Kasumi-1 (cell line): ENCODE data around the gene ZNRF4.
"Not testable (repeated sequence)": the region's sequence is repeated elsewhere in the genome, so short reads cannot be mapped to it uniquely, and the experiment has no call there.

Experiments
- DNase-seq, 2 experiments: peaks; one replicate each; lab custom pipeline; 2025; lab: John Stamatoyannopoulos, UW

Gene ZNRF4, protein sequence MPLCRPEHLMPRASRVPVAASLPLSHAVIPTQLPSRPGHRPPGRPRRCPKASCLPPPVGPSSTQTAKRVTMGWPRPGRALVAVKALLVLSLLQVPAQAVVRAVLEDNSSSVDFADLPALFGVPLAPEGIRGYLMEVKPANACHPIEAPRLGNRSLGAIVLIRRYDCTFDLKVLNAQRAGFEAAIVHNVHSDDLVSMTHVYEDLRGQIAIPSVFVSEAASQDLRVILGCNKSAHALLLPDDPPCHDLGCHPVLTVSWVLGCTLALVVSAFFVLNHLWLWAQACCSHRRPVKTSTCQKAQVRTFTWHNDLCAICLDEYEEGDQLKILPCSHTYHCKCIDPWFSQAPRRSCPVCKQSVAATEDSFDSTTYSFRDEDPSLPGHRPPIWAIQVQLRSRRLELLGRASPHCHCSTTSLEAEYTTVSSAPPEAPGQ

DNA sequence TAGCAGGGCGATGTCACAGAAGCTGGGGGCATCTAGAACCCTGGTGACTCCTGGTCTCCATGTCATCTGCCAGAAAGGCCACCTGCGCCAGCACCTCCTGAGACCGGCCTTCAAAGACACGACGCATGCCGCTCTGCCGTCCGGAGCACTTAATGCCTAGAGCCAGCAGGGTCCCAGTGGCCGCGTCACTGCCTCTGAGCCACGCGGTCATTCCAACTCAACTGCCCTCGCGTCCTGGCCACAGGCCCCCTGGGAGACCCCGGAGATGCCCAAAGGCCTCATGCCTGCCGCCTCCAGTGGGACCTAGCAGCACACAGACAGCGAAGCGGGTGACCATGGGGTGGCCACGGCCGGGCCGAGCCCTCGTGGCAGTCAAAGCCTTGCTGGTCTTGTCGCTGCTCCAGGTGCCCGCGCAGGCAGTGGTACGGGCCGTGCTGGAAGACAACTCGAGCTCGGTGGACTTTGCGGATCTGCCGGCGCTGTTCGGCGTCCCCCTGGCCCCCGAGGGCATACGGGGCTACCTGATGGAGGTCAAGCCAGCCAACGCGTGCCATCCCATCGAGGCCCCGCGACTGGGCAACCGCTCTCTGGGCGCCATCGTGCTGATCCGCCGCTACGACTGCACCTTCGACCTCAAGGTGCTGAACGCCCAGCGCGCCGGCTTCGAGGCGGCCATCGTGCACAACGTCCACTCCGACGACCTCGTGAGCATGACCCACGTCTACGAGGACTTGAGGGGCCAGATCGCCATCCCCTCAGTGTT, at the start of gene ZNRF4:
TSS of gene ZNRF4 (plus strand) at position 51 of the 763 bp plus-strand sequence. CDS start at position 126, 75 bp downstream.
- no peak for DNase-seq

DNA sequence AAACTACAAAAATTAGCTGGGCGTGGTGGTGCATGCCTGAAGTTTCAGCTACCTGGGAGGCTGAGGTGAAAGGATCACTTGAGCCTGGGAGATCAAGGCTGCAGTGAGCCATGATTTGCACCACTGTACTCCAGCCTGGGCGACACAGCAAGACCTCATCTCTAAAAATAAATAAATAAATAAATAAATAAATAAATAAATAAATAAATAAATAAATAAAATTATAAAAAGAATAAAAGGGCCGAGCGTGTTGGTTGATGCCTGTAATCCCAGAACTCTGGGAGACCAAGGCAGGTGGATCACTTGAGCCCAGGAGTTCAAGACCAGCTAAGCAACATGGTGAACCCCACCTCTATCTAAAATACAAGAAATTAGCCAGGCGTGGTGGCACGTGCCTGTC, 49.0 kb upstream of the ZNRF4 start:
- not testable (repeated sequence) for DNase-seq

DNA sequence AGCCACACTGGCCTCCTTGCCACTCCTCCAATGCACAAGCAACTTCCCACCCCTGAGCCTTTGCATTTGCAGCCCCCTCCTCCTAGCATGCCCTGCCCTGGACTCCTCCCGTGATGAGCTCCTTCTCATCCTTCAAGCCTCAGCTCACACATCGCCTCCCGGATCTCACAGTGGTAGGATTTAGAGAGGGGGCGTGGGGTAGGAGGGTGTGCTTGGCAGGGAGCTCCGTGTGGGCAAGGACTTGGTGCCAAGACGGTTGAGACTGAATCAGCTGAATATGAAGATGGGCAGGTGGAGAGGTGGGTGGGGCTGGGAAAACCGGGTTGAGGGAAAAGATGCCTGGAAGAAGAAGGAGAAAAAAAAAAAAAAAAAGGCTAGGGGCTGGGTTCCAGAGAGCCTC, 48.4 kb upstream of the ZNRF4 start:
- DNase-seq, result no peak

DNA sequence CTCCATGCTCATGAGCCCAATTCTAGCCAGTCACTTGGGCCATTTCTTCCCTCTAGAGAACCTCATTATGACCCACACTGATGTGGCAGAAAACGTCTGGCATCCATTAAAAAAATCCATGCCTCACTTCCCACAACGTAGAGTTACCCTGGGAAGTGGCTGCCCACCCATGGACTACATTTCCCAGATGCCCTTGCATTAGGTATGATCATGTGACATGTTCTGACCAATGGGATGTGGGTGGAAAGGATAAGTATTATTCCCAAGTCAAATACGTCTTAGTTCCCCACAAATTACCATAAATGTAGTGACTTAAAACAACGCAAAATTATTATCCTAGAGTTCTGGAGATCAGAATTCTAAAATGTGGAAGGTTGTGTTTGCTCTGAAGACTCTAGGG, 47.9 kb upstream of the ZNRF4 start:
- DNase-seq, result no peak

DNA sequence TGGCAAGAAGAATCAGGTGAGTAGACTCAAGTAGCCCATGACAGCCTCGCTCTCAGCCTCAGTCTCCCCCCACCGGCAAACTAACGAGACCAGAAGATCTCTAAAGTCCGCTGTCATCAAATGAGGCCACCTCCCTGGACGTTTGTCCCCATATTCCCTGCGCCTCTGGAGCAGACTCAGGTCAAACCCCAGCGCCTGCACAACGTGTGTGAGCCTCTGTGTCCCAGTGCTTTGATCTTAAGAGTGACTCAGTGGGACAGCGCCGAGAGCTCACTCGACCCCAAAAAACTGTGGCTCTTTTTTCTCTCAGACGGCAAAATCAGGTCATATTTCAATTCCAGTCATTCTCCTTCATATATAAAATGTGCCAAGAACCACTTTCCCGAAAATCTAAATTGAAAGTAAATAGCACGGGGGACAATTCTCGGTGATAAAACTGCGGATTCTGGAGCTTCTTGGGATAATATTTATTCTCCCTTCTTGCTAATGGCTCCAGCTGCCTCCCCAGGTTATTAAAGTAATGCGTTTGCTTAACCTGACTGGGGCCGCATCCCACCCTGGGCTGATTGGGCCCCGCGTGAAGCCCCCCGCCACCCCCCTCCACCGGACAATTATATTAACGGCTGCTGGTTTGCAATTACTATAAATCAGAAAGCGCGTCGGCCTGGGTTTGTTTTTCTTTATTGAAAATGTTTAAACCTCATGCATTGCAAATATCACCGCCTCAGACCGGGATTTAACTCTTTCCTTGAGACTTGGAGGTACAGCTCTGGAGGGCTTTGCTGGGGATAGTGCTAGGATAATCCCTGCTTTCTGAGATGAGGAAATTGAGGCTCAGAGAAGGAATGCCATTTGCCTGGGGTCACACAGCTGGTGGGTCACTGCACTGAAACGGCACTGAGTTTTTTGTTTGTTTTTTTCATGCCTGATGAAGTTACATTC, 37.5 kb upstream of the ZNRF4 start:
- DNase-seq, result no peak

DNA sequence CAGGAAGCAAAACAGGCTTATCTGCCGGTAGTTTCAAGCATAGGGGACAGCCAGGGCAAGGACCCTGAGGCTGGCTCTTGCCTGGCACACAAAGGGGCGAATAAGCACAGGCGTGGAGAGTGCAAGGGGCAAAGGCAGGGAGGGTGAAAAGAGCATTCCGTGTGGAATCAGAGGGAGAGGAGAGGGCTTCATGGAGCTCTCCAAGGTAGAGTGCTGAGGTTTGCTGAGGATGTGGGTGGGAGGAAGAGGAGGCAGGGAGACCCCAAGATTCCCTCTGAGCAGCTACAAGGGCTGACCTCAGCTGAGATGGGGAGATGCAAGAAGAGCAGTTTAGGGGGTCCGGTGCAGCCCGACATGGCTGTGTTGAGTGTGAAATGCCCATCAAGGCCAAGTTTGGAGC, 36.5 kb upstream of the ZNRF4 start:
- no peak for DNase-seq

DNA sequence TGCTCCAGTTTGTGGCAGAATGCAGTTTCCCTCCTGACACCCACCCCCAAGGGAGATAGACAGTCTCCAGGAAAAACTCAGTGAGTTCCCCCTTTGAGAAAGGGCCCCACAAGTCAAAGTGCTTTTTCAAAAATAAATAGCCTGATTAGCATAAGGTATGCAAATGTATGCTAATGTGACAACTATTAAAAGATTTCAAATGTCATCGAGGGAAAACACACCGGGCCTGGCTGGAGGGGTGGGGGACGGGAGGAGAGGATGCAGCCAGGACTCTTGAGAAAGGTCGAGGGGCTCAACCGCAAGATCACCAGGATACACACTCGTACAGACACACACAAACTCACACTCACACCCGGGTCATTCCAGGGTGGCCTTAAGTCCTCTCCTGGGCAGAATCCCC, 34.3 kb upstream of the ZNRF4 start:
- no peak for DNase-seq

DNA sequence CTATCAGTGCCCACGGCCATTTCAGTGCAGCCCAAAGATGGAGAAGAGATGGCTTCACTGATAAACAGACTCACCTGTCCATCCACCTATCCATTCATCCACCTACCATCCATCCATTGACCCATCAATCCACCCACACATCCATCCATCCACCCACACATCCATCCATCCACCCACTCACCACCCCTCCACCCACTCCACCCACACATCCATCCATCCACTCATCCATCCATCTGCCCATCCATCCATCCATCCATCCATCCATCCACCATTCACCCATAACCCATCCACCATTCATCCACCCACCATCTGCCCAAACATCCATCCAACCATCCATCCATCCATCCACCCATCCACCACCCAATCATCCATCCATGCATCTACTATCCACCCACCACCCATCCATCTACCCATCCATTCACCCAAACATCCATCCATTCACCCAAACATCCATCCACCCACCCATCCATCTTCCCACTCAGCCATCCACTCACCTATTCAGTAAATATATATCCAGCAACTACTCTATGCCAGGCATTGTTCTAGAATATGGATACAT, 31.6 kb upstream of the ZNRF4 start:
- DNase-seq, result no peak

DNA sequence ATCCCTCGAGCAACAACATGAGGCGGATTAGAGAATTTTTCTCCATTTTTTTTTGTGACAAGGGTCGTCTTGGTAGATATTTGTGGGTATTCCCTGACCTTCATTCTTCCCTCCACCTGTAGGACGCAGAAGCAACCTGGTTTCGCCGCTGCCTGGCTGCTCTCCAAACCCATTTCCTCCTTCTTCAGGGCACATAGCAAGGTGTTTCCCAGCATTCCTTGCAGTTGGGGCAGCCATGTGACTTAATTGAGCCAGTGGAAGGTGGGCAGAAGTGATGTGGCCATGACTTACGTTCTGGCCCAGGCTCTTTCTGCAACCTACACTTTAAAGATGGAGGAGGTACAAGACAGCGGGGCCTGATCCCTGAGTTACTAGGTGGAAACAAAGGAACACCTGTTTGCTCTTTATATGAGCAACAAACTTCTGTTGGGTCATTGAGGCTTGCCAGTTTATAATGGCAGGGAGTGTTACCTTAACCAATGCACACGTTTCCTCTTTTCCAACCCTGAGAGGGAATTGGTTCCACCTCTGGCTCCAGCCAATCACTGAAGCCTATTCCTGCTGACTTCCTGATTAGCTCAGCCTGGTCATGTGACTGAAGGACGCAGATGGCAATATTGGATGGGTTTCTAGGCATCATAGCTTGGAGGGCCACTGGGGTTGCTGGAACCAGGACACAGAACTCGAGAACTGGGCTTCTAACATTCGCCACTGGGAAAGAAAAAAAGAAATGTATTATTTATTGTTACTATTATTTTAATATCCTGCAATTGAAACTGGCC, 30.8 kb upstream of the ZNRF4 start:
- no peak for DNase-seq

DNA sequence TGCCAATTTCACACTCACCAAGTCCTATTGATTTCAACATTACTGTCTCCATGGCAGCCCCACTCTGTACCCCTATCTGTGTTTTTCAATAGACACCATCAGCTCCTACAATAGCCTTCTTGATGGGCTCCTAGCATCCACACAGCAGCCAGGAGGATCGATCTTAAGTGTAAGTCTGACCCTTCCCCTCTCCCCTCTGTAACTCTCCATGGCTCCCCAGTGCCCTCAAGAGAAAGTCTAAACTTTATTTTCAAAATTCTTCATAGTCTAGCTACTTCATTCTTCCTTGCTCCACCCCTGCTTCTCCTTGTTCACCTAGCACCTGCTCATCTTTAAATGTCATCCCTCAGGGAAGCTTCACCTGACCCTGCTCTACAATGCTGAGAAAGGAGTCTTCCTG, 30.0 kb upstream of the ZNRF4 start:
- DNase-seq, result no peak

DNA sequence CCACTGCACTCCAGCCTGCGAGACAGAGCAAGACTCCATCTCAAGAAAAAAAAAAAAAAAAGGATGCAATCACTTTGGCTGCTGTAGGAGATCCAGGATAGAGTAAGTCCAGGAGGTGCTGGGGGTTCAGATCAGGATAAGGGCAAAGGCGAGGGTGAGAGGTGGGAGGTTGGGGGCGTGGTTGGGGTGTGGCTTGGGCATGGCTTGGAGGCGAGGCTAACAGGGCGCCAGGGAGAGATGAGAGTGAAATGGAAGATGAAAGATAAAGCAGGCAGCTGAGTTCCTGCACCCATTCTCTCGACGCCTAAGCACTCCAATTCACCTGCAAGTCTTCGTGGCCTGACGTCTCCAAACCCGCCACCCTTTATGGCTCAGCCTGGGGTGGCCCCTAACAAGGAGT, 25.0 kb upstream of the ZNRF4 start:
- no peak for DNase-seq

DNA sequence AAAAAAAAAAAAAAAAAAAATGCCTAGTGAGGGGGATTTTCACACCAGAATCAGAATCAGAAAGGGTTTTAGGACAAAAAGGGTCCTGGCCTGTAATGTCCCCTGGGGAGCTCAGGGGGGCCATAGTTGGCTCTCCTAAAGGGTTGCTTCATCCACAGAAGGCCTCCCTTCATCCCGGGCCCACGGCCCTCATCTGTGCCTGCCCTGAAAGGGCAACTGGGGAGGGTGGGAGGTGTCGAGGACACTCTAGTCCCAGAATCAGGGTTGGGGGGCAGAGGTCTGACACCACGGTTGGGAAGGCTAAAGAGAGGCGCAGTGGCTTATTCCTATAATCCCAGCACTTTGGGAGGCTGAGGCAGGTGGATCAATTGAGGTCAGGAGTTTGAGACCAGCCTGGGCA, 22.5 kb upstream of the ZNRF4 start:
- DNase-seq, result no peak

DNA sequence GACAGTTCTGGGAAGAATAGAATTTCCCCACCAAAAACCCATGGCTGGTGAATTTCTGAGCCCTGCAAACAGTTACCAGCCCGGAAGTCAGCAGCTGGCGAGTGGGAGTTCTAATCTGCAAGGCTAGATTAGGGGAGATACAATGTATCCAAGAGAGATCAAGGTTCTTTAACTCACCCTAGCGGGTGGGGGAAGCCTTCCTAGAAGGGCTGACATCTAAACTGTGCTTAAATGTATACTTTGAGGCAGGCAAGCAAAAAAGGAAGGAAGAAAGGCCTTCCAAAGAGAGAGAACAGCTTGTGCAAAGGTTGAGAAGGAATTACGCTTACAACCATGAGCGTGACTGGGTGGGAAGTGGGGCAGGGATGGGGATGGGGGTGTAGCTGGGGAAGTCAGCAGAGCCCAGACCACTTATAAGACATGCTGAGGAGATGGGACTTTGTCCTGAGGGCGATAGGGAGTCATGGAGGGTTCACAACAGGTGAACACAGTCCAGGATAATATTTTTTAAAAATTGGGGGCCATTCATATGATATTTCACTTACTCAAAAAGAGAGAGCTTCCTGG, 20.8 kb upstream of the ZNRF4 start:
- no peak for DNase-seq

DNA sequence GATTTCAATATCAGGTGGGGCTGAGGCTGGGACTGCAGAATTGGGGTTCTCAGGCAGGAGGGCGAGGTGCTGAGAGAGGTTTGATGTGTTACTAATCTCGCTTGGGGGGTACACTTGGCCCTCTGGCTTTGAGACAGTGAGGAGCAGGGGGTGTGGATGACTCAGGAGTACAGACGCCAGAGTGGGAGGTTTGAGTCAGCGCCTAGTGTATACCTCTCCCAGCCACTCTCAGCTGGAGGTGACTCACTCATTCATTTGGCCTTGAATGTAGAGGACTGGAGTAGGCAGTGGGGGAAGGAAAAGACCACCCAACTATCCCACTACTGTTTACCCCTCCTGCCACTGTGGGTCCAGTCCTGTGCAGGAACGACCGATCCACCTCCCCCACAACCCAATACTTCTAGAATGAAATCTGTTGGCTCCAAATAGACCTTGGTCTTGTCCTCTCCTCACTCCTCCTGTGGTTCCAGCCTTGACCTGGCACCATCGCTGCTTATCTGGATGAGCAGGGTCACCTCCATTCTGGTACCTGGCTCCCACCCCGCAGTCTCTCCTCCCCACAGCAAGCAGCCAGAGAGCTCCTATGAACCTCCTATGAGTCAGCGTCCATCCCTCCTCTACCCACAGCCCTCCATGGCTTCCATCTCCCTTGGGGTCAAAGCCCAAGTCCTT, 20.1 kb upstream of the ZNRF4 start:
- no peak for DNase-seq

DNA sequence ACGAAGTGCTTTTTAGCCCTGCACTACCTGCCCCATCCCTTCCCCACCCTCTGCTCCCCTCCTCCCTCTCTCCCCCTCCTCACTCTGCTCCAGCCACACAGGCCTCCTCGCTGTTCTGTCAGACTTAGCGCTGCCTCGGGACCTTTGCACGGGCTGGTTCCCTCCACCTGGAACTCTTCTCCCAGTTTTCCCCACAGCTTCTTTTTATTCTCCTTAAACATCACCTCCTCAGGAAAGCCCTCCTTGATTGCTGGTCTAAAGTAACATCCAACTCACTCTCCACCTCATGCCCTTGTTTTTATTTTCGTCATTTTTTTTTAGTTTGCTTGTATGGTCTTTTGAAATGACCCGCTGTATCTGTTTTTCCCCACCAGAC, 19.6 kb upstream of the ZNRF4 start:
- DNase-seq, result no peak

DNA sequence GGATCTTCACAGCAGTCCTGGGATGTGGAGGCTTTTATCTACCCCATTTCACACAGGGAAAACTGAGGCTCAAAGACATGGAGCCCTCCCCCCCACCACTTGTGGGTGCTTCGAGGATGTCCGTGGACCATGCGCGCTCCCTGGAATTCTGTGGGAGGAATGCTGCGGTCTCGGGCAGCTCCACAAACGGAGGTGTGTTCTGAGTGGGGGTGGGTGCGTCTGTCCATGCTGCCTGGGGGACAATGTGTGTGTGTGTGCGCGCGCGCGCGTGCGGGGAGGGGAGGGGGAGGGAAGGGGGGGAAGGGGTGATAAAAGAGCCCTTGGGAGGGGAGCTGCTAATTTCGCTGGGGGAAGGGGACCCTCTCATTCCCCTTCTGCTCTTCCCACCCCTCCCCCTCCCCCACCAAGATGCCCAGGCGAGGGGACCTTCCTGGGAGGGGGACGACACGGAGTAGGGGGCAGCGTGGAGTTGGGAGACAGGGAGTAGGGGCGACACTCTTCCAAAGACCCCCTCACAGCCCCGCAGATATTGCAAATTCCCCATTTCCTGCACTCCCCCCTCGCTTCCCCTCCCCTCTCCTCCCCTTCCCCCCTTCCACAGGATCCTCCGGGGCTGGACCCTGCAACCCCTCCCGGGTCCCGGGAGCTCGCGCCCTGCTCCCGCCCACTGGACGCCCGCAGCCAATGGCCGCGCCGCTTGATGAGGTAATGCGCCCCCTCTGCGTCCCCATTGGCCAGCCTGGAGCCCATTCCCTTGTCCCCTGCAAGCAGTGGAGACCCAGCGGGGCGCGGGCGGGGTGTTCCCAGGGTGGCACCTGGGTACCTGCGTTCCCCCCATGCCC, 18.9 kb upstream of the ZNRF4 start:
- DNase-seq, result no peak

DNA sequence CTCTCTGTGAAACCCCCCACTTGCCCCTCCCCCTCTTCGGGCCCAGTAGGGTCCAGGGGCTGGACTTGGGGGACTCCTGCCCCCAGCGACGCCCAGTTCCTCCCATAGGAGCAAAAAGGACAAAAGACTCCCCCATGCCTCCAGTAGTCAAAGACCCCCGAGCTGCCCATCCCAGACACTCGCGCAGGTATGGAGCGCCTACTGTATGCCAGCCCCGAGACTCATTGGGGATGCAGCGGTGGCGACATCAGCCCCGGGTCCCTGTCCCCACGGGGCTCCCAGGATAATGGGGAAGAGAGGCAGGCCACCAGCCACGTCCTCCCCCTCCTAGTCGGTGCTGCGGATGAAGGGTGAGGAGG, 18.3 kb upstream of the ZNRF4 start:
- no peak for DNase-seq

DNA sequence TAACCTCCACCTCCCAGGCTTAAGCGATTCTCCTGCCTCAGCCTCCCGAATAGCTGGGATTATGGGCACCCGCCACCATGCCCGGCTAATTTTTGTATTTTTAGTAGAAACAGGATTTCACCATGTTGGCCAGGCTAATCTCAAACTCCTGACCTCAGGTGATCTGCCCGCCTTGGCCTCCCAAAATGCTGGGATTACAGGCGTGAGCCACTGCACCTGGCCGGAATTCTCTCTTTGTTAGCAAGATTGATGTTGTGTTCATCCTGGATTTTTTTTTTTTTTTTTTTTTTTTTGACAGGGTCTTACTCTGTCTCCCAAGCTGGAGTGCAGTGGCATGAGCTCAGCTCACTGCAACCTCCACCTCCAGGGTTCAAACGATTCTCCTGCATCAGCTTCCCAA, 16.5 kb upstream of the ZNRF4 start:
- not testable (repeated sequence) for DNase-seq

DNA sequence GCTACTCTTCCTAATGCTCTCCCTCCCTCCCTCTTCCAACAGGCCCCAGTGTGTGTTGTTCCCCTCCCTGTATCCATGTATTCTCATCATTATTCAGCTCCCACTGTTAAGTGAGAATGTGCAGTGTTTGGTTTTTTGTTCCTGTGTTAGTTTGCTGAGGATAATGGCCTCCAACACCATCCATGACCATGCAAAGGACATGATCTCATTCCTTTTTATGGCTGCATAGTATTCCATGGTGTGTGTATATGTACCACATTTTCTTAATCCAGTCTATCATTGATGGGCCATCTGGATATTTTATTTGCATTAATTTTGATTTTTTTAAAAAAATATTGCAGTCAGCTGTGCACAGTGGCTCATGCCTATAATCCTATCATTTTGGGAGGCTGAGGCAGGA, 15.8 kb upstream of the ZNRF4 start:
- no peak for DNase-seq
